Measurements from ENCODE around the gene ZCCHC4.

ZCCHC4 gene

DNA sequence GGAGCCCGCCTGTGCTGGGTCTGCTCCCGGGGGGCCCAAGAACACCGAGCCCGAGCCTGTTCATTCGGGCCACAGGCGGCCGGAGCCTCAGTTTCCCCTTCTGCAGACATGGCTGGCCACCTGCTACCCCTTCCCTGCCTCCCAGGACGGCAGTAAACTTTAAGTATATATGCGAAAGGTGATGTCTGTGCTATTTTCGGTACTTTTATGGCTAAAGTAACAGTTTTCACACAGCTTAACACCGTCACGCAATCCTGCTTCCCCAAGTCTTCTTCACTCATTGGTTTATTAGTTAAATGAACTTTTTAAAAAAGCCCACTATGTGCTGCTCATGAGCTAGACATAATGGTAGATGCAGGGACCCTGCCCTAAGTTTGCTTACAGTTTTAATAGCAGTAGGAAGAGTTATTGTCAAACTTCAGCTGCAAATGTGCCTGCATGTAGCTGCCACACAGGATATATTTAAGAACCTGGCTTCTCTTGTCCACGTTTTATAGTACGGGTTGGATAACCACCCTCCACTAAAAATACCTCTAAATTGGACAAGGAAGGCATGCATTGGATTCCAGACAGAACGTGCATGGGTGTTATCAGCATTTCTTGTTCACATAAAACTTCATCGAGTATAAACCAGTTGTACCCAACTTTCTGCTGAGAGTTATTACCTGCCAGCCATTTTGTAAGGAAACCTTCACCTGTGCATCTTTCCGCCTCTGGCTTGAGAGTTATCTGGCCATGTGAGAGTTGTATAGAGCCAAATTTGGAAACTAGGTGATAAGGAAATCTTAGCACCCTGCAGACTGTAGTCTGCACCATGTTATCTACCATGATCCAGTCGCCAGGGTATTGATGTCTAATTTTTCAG is 65.2 kb downstream of the ZCCHC4 start:
- no peak for DNase-seq

DNA sequence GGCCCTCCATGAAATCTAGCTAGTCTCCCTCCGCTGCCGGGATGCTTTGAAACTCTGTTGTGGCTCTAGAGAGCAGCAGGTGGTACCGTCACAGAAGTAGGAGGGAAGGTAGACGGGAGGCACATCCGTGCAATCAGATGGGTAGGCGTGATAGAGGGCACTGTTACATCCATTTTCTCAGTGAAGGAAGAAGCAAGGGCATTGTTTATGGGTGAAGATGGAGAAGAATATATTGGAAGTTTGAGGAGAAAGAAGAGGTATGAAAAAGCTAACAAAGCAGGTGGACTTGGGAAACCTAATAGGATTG is 65.8 kb downstream of the ZCCHC4 start:
- DNase-seq, result no peak

DNA sequence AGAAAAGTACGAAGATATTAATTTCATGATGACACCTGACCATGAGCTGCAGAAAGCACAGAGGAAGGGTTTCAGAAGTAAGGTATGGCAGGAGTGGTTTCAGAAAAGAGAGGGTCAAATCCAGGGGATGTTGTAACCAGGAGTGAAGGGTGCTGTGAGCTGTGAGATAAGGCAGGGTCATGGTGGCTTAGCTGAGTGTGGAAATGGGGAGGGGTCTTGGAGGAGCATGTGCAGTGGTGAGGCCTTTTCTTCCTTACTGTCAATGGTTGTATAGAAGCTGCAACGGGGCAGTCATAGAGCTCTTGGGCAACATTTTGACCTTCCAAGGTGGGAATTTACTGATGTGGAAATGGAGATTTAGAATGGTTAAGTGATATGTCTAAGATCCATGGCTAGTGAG is 67.0 kb downstream of the ZCCHC4 start:
- DNase-seq, result no peak

DNA sequence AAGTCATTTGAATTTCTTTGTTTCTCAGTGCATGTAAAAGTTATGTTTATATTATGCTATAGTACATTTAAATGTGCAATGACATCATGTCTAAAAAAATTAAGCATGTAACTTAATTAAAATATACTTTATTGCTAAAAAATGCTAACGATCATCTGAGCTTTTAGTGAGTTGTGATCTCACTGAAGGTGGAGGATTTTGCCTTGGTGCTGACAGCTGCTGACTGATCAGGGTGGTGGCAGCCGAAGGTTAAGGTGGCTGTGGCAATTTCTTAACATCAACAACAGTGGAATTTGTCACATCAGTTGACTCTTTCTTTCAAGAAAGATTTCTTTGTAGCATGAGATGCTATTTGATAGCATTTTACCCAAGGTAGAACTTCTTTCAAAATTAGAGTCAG is 71.1 kb downstream of the ZCCHC4 start:
- no peak for DNase-seq

DNA sequence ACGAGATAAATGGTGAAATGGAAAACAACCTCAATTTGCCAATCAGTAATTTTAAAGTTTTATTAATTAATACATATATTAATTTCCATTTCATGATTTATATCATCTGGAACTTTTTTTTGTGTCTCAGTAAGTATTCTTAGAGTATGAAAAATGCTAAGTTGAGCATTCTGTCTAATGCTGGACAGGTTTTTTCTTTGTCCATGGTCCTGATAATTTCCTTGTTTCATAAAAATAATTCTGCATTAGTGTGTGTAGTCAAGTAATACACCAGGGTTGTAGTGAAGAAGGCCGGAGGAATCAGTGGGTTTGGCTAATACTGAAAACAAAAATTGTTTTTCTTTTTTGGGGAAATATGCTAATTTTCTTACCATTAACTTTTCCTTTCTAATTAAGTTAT is 74.4 kb downstream of the ZCCHC4 start:
- DNase-seq, result no peak

DNA sequence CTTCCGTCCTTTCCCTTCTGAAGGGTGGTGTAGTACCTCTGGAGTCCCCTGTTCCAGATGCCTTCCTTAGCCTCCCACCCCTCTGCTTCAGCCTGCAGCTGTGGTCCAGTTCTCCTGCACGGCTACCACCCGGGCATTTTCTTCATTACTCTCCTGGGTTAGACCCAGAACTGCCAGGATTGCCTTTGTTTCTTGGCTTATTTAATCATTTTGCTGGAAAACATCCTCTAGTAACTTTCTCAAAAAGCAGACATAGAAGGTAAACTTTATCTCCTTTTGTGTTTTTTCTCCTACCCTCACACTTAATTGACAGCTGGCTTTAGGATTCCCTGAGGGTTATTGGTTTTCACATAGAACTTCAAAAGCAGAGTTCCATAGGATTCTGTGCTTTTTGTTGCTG is 84.7 kb downstream of the ZCCHC4 start:
- no peak for DNase-seq

DNA sequence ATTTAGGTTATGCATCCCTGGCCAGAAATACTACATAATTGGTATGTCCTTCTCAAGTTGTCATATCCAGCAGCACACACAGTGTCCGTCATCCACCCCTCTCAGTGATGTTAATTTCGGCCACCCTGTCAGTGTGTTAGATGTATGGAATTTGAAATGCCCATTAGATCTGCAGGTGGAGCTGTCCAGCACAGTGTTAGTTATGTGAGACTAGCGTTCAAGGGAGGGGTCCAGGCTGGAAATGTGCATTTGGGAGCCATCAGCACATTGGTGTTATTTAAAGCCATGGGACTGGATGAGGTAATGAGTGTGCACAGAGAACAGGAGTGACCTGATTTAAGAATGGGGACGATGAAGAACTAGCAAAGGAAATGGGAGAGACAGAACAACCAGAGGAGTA is 86.9 kb downstream of the ZCCHC4 start:
- no peak for DNase-seq

DNA sequence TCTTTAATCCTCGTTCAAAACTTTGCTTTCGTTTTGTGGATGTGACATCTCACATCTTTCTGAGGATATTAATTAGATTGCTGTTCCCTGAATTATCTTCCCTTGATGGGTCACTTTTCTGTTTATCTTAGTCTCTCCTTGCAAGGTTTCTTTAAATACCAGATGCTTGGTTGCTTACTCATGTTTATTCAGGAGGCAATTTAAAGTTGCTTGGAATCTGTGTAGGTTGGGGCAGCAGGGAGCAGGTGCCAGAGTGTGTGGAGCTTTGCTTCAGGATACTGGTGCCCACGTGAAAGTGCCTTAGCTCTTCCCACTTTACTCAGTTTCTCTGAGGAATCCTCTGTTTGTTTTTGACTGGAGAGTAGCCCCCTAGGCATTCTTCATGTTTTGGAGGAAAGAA is 88.5 kb downstream of the ZCCHC4 start:
- no peak for DNase-seq

DNA sequence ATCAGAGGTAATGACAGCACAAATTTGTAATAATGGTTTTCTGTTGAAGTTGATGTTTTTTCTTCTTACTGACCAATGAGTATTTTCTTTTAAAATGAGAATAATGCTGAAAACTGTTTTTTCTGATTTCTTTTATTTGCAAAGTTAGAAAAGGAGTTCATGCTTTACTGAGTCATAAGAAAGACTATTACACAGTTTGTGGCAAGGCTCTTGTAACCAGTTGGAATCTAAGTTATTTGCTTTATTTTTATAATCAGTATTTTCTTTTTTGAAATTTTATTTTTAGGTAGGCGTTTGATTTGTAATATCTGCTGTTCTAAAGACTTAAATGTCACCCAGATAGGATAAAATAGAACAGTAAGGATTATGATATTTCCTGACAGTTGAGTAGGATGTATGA is 89.9 kb downstream of the ZCCHC4 start:
- DNase-seq, result no peak

DNA sequence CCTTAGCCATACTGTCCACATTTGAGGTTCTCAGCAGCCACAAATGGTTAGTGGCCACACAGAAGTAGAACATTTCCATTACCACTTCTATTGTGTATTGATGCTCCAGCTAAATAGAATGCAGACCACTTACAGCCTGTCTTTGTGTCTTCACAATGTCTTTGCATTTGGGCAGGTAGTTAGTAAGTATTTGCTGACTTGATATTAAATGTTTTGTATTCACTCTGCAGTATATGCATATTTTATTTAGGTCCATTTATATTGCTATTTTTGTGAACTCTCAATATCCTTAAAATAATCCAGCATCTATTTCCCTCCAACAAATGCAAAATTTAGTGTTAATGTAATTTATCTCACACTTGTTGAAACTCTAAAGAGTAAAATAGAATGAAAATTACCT is 91.1 kb downstream of the ZCCHC4 start:
- DNase-seq, result no peak

DNA sequence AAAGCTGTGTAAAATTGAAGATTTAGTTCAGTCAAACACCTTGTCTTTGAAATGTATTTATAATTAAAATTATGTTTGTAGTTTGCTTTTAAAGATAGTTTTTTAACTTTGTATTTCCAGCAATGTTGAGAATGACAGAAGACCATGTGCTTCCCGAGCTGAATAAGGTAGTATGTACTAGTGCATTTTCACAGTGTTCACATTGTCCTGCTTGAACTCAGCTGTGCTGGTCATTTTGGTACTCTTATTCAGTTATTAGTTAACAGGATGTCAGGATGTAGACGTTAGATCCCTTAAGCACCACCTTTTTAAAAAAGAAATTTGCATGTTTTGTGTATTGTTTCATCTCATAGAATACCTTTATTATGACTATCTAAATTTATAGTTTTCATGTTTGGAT is 92.9 kb downstream of the ZCCHC4 start:
- DNase-seq, result no peak

DNA sequence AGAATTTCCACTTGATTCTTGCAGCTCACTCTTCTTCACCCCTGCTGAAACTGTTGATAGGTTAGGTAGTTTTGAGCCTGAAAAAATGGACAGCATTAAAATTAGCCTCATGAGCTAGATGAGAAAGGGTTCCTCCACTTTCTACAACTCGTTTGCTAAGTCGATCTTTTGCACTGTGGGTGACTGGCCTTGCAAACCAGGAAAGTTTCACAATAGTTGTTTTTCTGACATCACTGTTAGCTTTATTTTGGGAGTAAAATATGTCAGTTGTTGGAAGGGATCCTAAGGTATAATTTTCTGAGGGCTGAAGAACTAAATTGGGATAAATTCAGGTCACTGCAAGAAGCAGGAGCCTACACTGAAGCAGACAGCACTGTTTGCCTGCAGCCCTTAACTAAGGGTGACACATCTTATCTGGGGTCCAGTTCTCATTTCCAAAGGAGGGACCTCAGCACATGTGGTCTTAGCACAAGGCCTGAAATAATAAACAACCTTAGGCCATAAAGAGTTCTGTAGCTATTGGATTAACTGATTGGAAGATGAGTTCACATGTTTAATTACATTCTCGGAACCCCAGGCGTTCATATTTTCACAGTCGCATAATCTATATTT is 93.6 kb downstream of the ZCCHC4 start:
- no peak for DNase-seq

DNA sequence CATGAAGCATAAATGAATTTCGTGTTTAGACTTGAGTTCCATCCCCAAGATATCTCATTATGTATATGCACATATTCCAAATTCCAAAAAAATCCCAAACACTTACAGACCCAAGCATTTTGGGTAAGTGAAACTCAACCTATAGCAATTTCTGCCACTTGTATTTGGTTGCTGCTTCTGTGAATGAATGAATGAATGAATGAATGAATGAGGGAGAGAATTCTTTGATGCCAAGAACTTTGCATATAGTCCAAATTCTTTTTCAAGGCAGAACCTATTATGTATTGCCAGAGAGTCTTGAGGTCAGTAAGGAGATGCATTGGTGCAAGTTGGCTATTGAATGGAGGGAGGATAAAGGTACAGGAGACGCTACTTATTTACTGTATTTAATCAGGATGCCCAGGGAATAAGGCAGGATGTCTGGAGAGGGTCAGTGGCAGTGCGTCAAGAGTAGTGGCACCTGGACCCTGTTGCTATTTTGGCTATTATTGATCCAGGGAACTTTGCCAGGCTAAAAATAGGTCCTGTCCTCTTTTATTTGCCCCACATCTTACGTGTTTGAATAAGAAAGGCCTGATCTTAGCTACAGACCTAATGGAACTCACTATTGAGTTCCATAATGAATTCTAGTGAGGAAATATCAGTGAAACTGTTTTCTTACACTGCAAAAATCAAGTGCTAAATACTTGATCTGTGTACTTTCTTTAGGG is 98.4 kb downstream of the ZCCHC4 start:
- DNase-seq, result no peak

DNA sequence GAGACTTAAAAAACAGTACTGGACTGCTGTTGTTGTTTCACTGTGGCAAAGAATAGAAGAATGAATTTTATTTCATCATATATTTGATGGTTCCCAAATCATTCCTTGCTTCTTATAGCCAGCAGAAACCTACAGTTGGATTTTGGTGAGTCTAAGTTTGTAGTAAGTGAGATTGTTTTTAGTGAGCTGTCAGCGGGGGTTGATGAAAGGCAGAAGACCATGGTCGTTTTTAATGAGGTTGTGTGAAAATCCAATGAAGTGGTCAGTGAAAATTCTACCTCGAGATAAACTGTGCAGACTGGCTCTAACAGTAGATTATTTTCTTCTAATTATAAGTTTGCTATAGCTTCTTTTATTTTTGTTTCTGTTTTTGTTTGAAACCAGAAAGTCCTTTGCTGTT is 100.7 kb downstream of the ZCCHC4 start:
- no peak for DNase-seq

DNA sequence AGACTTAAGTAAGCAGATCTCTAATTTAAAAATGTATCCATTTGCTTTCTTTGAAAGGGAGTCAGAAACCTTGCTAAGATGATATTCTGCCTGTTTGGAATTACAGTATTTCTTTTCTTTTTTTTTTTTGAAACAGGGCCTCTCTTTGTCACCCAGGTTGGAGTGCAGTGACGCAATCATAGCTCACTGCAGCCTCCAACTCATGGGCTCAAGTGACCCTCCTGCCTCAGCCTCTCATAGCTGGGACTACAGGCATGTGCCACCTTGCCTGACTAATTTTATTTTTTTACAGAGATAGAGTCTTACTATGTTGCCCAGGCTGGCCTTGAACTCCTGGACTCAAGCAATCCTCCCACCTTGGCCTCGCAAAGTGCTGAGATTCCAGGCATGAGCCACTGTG is 104.4 kb downstream of the ZCCHC4 start:
- no peak for DNase-seq

Data from T-helper 1 cell (primary cell).